Measurements from ENCODE around the gene ZNF134.

ZNF134 gene

DNA sequence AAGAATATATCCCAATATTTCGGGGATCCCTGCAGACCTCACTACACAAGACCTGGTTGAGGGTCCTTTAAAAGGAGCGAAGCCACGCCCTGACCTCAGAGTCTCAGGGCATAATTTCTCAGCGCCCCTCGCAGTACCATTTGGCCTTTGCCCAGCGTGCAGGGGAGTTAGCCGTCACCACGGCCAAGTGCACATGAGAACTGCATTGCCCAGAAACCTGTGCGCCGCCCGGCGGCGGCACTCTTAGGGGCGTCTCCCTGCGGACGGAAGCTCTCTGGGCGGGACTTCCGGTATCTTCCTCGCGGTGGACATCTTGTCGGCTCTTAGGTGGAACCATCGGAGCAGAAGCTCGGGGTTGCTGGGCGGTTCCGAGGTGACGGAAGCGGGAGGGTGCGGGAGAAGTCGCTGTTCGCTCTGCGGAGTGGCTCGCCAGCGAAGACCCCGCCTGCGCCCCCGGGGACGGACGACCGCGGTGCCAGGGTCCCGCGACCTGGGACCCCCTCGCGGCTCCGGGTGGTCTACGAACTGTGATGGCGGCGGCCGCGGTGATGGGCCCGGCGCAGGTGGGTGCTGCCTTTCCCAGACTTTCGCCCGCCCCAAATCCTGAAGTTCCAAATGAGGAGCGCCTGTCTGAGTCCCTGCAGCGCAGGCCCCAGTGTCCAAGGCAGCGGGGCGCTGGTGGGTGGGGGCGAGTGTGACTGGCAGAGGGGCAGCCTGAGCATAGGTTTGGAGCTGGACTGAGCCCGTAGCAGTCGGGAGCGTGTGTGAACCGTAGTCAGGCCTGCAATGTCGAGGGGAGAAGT, at the start of gene ZNF134:
ZNF134 (plus strand) TSS at position 302 of the 803 bp plus-strand sequence. CDS start 5,227 bp downstream, outside the sequence.
- peak; percentile 97 for DNase-seq (ENCODE audit: low spot score)

DNA sequence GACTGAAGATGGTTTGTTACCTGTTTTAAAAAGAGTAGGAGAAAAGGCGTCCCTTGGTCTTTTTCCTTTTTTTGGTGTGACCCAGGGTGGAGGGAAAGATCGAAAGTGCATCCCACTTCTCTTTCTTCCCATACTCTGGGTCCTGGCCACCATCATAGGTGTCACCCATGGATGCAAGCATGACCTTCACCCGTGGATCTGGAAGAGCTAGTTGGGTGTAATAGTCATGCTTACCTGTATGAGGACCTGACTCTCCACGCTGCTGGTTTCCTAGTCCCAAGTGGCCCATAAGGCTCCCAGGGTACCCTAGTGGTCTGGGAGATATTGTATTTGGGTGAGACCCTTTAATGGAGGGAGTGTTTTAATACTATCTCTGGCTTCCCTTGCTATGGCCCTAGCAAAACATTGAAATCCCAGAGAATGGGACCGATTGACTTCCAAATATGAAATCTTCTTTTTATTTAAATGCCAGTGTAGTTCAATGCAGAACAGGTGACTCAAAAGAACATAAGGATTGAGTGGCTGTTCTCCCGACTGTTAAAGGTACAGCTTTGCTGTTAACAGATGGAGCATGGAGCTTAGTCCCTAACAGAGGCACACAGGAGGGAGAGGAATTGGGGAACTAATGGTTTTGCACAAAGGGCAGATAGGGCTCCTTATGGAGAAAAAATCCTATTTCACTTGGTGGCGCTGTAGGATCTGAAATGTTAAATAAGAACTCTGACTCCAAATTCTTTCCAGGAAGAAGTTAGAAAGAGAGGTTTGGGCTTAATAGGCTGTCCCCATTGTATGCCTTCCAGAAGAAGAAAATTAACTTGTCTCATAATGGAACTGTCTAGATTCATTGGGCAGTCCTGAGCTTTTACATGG, 47.4 kb upstream of the ZNF134 start:
- no peak for DNase-seq (ENCODE audit: low spot score)

DNA sequence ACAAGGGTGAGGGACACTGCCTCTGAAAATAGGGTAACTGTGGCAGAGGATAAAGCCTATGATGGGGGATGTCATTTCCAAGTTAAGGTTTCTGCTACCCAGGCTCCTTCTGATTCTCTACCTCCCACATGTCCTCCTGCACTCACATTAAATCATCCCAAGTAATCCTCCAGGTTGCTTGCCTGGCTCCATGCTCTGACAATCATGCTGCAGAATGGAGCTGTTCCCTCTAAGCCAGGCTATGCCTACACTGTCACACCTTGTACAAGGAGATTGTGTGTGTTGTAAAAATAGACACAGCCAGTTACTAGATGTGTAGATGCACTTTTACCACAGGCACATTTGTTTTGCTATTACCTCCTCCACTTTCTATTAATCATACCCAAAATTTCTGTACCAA, 43.3 kb upstream of the ZNF134 start:
- DNase-seq (ENCODE audit: low spot score): no peak

DNA sequence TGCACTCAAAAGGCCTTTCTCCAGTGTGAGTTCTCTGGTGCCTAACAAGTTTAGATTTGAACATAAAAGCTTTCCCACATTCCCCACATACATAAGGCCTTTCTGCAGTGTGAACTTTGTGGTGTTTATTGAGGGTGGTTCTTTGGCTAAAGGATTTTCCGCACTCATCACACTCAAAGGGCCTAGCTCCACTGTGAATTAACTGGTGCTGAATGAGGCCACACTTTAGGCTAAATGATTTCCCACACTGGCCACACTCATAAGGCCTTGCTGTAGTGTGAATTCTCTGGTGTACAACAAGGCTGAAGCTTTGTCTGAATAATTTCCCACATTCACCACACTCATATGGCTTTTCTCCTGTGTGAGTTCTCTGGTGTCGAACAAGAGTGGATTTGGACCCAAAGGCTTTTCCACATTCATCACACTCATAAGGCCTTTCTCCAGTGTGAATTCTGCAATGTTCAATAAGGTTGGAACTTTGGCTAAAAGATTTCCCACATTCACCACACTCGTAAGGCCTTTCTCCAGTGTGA, 41.6 kb upstream of the ZNF134 start:
- no peak for DNase-seq (ENCODE audit: low spot score)

DNA sequence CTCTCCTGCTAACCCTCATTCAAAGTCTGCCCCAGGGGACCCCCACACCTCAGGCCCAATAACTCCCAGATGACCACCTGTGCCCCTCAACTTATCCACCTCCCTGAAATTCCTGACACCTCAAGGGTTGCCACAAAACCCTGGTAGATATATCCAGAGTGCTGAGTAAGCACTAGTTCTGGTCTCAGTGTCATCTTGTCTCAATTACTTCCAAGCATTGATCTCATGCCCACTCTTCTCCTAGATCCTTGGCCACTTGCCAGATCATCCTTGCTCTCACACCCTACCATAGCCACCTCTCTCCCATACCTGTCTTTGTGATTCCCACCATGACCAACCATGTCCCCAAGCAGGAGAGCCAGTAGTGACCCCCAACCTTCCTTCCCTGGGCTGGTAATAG, 37.4 kb upstream of the ZNF134 start:
- DNase-seq (ENCODE audit: low spot score): no peak

DNA sequence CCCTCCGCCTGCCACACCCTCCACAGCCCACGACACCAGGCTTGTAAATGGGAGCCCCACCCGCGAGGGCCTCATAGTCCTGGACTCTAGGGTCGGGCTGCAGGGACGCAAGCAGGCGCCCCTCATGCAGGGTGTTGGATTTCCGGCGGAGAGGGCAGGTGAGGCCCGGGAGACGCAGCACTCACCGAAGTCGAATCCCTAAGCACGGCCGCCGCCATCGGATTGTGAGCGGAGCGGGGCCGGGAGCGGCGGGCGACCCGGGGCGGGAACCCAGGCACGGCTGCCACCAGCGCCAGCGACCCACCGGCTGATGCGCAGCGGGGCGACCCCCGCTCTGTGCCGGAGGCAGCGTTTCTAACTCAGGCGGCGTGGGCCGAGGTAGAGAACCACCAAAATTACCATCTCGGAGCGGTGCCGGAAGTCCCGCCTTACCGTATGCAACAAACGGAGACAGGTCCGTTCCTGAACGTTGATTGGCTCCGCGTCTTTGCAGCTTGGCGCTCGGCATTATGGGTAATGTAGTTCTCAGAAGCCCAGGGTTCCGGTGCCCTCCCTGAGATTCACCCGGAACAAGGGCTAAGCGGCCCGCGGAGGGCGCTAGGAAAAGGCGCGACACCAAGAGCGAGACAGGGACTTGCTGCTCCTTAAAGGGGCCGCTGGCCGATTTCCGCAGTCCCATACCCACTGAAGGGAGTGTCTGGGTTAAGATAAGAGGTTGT, 35.4 kb upstream of the ZNF134 start, which contains the start of gene ZNF416:
ZNF416 (minus strand) TSS at position 425 of the 719 bp plus-strand sequence; CDS start at position 218, 207 bp downstream.
- DNase-seq (ENCODE audit: low spot score): peak; percentile 96

DNA sequence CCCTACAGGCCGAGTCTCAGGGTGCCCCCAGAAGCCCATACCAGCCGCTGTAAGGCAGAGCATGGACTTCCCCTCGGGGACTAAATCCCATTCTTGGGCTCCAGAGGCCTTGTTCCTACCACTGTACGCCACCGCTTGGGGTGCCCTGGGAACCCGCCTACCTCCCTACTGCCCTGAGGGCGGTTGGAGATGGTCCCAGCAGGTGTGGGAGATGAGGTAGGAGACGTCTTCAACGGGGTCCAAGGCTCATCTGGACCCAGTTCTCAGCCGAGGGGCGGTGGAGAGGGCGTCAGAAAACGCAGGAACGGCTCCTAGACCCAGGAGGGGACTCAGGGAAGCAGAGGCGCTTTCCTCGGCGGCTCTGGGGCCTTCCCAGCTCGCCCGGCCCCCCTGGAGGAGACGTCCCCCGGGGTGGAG, 30.9 kb upstream of the ZNF134 start:
- DNase-seq (ENCODE audit: low spot score): no peak

DNA sequence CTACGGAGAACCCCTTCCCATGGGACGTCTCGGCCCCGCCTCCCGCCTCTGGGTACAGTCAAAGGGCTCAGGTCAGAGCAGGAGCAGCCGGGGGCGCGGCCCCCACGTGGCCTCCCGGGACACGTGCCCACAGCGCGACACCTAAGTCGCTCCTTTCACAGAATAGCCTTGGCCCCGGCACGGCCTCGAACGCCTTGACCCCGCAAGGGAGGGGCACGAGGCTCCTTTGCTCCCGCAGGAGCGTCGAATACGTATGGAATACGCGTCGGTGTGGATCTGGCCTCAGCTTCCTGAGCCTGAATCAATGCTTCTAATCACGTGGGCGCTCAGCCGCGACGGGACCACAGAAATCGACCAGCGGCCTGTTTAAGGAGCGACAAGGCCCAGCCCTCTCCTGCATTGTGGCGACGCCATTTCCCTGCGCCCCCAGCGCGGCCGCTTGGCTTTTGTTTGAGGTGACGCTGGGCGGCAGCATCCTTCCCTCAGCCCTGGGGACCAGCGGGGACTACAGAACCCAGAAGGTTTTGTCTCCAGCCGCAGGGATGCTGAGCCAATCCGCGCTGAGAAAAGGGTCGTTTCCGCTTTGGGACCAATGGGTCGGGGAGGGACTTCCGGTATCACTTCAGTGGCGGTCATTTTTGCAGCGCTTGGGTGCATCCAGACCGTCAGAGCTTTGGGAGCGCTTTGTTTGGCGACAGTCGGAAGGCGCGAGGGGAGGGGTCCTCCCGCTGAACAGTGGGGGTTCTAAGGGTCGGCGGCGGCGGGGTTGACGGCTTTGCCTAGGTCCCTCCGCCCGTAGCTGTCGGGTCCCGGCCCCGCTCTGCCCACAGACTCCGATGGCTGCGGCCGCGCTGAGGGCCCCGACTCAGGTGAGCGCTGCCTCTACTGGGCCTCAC, 30.3 kb upstream of the ZNF134 start, which contains the start of gene ZIK1:
ZIK1 (plus strand) TSS at position 625 of the 896 bp plus-strand sequence; CDS start at position 837, 212 bp downstream.
- DNase-seq (ENCODE audit: low spot score): peak; percentile 93

DNA sequence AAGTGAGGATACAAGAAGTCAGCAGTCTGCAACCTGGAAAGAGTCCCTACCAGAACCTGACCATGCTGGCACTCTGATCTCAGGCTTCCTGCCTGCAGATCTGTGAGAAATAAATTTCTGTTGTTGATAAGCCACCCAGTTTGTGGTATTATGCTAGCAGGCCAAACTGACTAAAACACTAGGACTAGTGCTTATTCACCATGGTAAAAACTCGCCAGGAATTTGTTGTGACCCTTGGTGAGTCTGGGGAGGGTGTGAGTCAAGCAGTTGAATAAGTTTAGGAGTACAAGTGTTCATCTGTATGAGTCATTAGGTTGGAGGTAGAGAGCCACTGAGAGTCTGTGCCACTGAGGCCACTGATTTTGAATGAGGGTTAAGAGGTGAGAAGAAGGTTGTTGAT, 26.5 kb upstream of the ZNF134 start:
- DNase-seq (ENCODE audit: low spot score): no peak

DNA sequence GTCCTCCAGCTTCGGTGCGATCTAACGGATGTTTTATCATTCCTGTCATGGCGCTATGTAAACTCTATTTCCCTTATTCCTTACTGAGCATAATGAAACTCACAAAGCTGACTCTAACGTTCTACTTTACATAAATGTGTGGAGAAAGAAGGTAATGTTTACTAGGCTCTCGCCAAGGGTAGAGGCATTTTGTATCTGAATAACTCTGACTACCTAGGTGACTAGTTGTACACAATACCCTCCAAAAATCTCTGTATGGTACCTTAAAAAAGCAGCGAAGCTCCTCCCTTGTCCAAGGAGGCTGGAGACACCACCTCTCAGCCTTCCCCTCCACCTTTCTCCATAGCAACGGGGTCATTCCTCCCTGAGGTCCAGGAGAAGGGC, 14.7 kb upstream of the ZNF134 start:
- DNase-seq (ENCODE audit: low spot score): no peak

DNA sequence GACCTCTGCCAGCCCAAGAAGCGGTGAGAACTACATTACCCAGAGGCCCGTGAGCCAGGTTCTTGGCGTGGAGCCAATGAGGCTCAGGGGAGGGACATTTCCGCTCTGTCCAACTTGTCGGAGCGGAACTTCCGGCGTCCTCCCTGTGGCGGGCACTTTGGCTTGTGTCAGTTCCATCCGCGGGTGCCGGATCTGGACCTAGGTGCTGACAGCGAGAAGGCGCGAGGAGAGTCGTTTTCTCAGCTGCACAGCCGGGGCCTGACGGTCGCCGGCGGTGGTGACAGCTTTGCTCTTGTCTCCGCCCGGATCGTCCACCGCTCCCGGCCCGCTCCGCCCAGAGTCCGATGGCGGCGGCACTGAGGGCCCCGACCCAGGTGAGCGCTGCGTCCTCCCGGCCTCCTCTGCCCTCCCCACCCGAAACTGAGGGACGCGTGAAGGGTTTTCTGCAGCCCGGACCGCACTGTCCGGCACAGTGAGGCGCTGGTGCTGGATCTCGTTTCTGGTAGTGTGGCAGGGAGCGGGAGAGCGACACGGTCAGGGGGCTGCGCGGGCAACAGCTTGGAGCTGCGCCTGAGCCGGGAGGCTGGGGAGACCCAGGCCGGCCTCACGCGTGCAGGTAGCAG, 14.2 kb upstream of the ZNF134 start, which contains the start of gene ZNF530:
ZNF530 (plus strand) TSS at position 125 of the 623 bp plus-strand sequence. CDS start 4,461 bp downstream, outside the sequence.
- DNase-seq (ENCODE audit: low spot score): peak; percentile 94

DNA sequence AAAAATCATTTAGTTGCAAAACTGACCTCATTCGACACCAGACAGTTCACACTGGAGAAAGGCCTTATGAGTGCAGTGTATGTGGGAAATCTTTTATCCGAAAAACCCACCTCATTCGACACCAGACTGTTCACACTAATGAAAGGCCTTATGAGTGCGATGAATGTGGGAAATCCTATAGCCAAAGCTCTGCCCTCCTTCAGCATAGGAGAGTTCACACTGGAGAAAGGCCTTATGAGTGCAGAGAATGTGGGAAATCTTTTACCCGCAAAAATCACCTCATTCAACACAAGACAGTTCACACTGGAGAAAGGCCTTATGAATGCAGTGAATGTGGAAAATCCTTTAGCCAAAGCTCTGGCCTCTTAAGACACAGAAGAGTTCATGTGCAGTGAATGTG, 7.1 kb upstream of the ZNF134 start:
- DNase-seq (ENCODE audit: low spot score): no peak

DNA sequence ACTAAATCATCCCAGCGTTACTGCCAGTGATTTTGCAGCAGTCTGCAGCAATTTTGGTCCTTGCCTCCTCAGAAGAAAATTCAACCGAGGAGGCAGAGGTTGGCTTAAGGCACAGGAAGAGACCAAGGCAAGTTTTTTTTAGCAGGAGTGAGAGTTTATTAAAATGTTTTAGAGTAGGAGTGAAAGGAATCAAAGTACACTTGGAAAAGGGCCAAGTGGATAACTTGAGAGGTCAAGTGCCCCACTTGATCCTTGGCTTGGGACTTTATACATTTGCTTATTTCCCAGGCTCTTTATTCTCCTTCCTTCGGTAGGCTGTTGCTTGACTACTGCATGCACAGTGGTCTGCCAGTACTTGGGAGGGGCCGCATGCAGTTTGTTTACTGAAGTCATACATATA, 2.9 kb upstream of the ZNF134 start:
- DNase-seq (ENCODE audit: low spot score): no peak

DNA sequence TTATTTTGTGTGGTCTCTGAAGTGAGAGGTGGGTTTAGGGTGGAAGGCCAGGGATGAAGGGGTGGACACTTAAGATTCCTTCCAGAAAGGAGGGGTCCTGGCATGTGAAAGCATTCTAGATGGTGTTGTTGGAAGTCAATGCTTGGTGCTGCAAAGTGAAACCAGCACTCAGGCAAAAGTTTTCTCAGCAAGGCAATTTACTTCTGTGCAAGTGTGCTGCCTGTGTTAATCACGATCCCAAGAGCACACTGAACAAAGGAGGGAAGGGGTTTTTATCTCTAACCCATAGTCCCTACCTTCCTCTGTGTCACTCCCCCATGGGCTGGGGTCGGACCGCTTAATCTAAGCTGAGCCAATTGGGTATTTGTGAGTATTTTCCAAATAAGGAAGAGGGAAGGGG, 1.3 kb downstream of the ZNF134 start:
- no peak for DNase-seq (ENCODE audit: low spot score)

DNA sequence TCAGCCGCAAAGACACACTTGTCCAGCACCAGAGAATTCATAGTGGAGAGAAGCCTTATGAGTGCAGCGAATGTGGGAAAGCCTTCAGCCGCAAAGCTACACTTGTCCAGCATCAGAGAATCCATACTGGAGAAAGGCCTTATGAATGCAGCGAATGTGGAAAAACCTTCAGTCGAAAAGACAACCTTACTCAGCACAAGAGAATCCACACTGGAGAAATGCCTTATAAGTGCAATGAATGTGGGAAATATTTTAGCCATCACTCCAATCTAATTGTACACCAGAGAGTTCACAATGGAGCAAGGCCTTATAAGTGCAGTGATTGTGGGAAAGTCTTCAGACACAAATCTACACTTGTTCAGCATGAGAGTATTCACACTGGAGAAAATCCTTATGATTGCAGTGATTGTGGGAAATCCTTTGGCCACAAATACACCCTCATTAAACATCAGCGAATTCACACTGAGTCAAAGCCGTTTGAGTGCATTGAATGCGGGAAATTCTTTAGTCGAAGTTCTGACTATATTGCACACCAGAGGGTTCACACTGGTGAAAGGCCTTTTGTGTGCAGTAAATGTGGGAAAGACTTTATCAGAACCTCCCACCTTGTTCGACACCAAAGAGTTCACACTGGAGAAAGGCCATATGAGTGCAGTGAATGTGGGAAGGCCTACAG, 6.8 kb downstream of the ZNF134 start:
- no peak for DNase-seq (ENCODE audit: low spot score)

DNA sequence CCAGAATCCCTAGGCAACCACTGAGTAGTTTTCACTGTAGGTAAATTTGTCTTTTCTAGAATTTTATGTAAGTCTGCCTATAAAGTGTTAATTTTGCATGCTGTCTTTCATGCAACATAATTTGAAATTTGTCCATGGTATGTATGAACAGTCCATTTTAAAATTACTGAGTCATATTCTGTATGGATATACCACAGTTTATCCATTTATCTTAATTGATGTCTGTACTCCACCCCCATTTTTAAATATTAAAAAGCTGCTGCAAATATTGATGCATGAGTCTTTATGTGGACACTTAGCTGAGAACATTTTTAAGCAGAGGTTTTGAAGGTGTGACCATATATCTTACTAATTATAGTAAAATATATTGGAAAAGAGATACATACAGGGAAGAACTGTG, 9.0 kb downstream of the ZNF134 start:
- DNase-seq (ENCODE audit: low spot score): no peak

DNA sequence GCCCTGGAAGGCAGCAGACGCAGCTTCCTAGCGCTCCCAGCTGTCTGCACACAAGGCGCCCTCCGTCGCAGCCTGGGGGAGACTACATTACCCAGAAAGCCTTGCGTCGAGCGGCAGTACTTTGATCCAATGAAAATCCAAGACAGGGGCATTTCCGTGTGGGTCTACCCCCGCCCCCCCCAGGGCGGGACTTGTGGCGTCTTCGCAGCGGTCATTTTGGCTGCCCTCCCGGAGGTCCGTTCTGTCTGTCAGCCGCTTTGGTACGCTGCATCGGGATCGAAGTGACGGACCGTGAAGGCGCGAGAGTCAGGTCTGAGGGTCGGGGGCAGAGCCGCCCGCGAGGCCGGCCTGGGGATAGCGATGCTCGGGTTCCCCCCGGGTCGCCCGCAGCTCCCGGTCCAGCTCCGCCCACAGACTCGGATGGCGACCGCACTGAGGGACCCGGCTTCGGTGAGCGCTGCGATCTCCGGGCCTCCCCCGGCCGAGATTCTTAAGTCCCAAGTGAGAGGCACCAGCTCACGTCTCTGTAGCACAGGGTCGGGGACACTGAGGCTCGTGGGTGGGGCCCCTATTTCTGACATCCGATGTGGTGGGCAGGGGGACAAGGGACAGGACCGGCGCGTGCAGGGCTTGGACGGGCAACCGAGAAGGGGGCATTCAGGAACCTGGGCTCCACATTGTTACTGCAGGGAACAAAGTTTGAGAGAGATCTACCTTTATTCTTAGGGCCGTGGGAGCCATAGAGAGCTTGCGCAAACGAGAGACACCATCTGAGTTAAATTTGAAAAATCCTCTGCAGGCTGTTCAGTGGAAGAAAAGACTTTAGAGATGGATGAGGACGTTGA, 19.2 kb downstream of the ZNF134 start, which contains the start of gene ZNF211:
ZNF211 (plus strand) TSS at position 182 of the 845 bp plus-strand sequence; CDS start at position 361, 179 bp downstream.
- DNase-seq (ENCODE audit: low spot score): peak; percentile 96

DNA sequence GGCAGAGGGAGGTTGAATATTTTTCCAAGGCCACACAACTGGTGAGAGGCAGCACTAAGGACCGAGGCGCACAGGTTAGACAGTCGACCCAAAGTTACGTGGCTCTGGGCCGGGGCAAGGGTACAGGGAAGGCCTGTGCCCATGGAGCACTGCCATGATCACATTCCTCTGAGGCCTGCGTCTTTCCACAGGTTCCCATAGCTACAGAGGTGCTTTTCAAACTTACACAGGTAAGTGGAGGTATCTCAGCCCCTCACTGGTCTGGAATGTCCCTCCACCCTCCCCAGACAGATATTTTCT, 19.7 kb downstream of the ZNF134 start:
- DNase-seq (ENCODE audit: low spot score): no peak

DNA sequence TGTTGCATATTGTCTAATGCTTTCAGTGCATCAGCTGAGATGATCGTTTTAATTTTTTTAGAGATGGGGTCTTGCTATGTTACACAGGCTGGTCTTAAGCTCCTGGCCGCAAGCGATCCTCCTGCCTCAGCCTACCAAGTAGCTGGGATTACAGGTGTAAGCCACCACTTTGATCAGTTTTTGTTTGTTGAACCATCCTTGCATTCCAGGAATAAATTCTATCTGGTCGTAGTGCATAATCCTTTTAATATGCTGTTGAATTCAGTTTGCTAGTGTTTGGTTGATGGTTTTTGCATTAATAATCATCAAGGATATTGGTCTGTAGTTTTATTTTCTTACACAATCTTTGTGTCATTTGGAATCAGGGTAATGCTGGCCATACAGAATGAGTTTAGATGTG, 23.3 kb downstream of the ZNF134 start:
- no peak for DNase-seq (ENCODE audit: low spot score)

Data from D341Med (cell line).